NCI-H2081 treated with DMSO at 0.1 percent for 48 hours (cell line): ENCODE measurements around the gene MLXIP.

Experiments
- DNase-seq: peaks from one replicate; lab custom pipeline; 2025; lab: John Stamatoyannopoulos, UW

MLXIP gene

GRCh38 chr12:122126342-122126635 is 47.7 kb downstream of the MLXIP start:
- DNase-seq, result no peak

- no peak for DNase-seq
Observed at GRCh38 chr12:122126713-122127597, 48.4 kb downstream of the MLXIP start.

- DNase-seq, result no peak
Observed at GRCh38 chr12:122127839-122128238, 49.3 kb downstream of the MLXIP start.

GRCh38 chr12:122128481-122128880 is 49.9 kb downstream of the MLXIP start:
- no peak for DNase-seq

GRCh38 chr12:122129131-122129530 is 50.6 kb downstream of the MLXIP start:
- DNase-seq, result no peak

GRCh38 chr12:122130150-122130549 is 51.6 kb downstream of the MLXIP start:
- DNase-seq, result no peak

GRCh38 chr12:122133192-122133950 is 54.8 kb downstream of the MLXIP start:
- DNase-seq, result no peak

- no peak for DNase-seq
Observed at GRCh38 chr12:122135437-122136031, 57.0 kb downstream of the MLXIP start.

GRCh38 chr12:122137229-122137628 is 58.7 kb downstream of the MLXIP start:
- no peak for DNase-seq

- no peak for DNase-seq
Observed at GRCh38 chr12:122137681-122138080, 59.1 kb downstream of the MLXIP start.

- no peak for DNase-seq
Observed at GRCh38 chr12:122138181-122138580, 59.6 kb downstream of the MLXIP start.

GRCh38 chr12:122138616-122139015 is 60.1 kb downstream of the MLXIP start:
- DNase-seq, result no peak

GRCh38 chr12:122139266-122139665 is 60.7 kb downstream of the MLXIP start:
- DNase-seq, result no peak

GRCh38 chr12:122139941-122140340 is 61.4 kb downstream of the MLXIP start:
- DNase-seq, result no peak

- no peak for DNase-seq
Observed at GRCh38 chr12:122140467-122141257, 62.1 kb downstream of the MLXIP start.

GRCh38 chr12:122141911-122142725 is 63.6 kb downstream of the MLXIP start:
- no peak for DNase-seq

- DNase-seq, result no peak
Observed at GRCh38 chr12:122142857-122143256, 64.3 kb downstream of the MLXIP start.

- no peak for DNase-seq
Observed at GRCh38 chr12:122144885-122145284, 66.3 kb downstream of the MLXIP start.

- no peak for DNase-seq
Observed at GRCh38 chr12:122145505-122146330, 67.2 kb downstream of the MLXIP start.

- DNase-seq, result no peak
Observed at GRCh38 chr12:122147514-122148290, 69.1 kb downstream of the MLXIP start.
